ENCODE results near the gene BTG1.

Gene BTG1, protein sequence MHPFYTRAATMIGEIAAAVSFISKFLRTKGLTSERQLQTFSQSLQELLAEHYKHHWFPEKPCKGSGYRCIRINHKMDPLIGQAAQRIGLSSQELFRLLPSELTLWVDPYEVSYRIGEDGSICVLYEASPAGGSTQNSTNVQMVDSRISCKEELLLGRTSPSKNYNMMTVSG

GRCh38 chr12:92145731-92146496, at the start of gene BTG1:
BTG1 (minus strand) TSS chr12:92145846; CDS start chr12:92145535, 311 bp downstream.
- DNase-seq (ENCODE audit: low read depth in 2 of 2) = peak; percentile 95 to 99

GRCh38 chr12:92194561-92194960, 48.9 kb upstream of the BTG1 start:
- DNase-seq (ENCODE audit: low read depth in 2 of 2) = no peak

GRCh38 chr12:92193846-92194245, 48.2 kb upstream of the BTG1 start:
- no peak for DNase-seq (ENCODE audit: low read depth in 2 of 2)

GRCh38 chr12:92193063-92193462, 47.4 kb upstream of the BTG1 start:
- no peak for DNase-seq (ENCODE audit: low read depth in 2 of 2)

- DNase-seq (ENCODE audit: low read depth in 2 of 2) = no peak
Observed at GRCh38 chr12:92192360-92192759, 46.7 kb upstream of the BTG1 start.

GRCh38 chr12:92191061-92191460, 45.4 kb upstream of the BTG1 start:
- no peak for DNase-seq (ENCODE audit: low read depth in 2 of 2)

- no peak for DNase-seq (ENCODE audit: low read depth in 2 of 2)
Observed at GRCh38 chr12:92188517-92189188, 43.0 kb upstream of the BTG1 start.

- DNase-seq (ENCODE audit: low read depth in 2 of 2) = no peak
Observed at GRCh38 chr12:92186038-92186470, 40.4 kb upstream of the BTG1 start.

GRCh38 chr12:92185052-92185451, 39.4 kb upstream of the BTG1 start:
- no peak for DNase-seq (ENCODE audit: low read depth in 2 of 2)

GRCh38 chr12:92183575-92183974, 37.9 kb upstream of the BTG1 start:
- DNase-seq (ENCODE audit: low read depth in 2 of 2) = no peak

DNA sequence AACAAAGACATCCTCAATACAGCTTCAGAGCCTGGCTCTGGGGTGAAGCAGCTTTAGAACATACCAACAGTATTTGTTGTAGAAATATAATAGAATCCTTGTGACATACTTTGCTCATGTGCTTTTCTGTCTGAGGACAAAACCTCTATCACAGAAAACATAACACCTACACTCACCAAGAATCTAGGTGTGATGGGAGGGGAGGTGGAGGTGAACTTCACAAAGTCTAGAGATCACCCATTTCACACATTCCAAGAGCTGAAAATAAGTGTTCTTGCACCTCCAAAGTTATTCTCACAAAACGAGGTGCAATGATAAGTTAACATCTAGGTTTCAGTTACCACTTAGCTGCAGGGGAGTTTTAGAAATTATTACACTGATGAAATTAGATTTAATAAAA, 32.7 kb upstream of the BTG1 start:
- DNase-seq (ENCODE audit: low read depth in 2 of 2) = no peak

DNA sequence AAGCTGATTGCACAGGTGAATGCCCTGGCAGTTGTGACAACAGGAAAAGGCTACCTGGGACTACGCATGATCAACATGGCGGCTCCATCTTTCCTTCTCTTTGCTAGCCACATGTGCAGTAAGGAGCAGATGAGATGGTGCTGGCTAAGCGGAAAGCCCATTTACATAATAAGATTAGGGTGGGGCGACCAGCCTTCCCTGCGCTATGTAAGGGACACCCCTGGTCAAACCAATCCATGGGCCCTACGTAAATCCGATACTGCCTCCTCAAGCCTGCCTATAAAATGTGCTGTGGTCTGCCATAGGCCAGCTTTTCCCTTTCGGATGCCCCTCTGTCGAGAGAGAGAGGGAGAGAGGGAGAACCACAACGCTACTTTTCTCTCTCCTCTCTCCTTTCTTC, 31.0 kb upstream of the BTG1 start:
- DNase-seq (ENCODE audit: low read depth in 2 of 2) = no peak

DNA sequence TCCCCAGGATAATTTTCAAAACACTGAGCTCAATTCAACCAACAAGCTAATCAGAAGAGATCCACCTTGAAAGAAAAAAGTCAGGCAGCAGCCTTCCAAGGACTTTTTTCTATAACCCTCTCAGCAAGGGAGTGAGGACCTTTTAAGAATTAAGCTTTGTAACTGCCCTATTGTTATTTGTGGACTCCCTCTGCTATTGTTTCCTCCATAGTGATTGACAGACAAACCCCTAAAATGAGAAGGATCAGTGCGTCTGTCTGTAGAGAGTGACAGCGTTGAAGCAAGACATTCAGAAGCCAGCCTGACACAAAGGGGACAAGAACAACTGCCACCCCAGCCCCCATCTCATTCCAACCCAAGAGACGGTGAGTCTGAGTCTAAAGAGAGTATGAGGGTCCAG, 30.3 kb upstream of the BTG1 start:
- no peak for DNase-seq (ENCODE audit: low read depth in 2 of 2)

DNA sequence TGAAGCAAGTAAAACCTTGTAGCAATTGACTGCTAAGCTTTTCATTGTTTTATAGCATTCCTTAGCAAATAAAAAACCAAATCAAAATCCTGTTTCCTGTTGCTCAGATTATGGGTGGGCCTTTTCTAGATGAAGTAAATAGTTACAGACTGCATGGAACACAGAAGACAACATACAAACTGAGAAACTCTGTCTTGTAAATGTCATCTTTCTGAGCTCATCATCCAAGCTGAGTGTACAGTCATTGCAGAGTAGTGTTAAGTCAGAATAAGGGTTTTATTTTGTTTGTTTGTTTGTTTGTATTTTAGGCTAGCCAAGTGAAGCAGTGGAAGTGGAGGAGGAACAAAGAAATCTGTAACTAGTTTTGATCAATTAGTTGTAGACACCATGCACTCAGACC, 24.4 kb upstream of the BTG1 start:
- no peak for DNase-seq (ENCODE audit: low read depth in 2 of 2)

- DNase-seq (ENCODE audit: low read depth in 2 of 2) = no peak
Observed at GRCh38 chr12:92167075-92167474, 21.4 kb upstream of the BTG1 start.

DNA sequence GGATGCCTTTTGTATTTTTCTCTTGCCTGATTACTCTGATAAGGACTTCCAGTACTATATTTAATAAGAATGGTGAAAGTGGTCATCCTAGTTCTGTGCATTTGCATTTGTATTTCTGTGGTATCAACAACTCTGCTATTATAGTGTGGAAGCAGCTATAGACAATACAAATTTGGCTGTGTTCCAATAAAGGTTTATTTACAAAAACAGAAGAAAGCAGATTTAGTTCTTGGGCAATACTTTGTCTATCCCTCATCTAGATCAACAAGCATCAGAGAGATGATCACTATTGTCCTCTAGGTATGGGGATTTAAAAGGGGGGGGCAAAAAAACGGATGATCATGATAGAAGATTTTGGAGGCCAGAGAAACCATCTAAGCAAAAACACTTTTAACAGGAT, 19.1 kb upstream of the BTG1 start:
- no peak for DNase-seq (ENCODE audit: low read depth in 2 of 2)

- no peak for DNase-seq (ENCODE audit: low read depth in 2 of 2)
Observed at GRCh38 chr12:92162079-92162478, 16.4 kb upstream of the BTG1 start.

DNA sequence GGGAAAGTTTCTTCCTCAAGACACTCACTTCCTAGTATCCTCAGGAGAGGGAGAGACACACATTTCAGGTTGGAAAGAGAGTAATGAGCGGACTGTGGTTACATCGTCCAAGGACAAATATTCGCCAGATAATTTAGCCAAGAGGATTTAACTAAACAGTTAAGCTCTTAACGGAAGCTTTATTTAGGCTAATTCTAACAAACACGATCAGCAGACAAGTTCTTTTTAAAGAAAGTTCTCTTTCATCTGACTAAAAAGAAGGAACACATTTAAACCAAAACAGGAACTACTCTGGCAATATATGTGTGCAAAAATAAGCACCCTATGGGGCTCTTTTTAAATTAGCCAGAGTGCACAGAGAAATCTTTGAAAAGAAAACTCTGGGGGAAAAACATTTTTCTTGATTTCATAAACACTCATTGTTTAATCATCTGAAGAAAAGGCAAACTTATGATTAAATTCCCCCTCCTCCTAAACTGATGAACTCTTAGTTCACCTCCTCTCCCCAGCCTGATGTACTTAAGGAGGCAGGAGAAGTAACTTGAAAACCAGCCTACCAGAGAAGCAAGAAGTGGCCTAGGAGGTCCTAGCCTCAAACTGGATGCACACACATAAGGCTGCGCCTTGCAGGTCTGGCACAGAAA, 13.3 kb upstream of the BTG1 start:
- no peak for DNase-seq (ENCODE audit: low read depth in 2 of 2)

DNA sequence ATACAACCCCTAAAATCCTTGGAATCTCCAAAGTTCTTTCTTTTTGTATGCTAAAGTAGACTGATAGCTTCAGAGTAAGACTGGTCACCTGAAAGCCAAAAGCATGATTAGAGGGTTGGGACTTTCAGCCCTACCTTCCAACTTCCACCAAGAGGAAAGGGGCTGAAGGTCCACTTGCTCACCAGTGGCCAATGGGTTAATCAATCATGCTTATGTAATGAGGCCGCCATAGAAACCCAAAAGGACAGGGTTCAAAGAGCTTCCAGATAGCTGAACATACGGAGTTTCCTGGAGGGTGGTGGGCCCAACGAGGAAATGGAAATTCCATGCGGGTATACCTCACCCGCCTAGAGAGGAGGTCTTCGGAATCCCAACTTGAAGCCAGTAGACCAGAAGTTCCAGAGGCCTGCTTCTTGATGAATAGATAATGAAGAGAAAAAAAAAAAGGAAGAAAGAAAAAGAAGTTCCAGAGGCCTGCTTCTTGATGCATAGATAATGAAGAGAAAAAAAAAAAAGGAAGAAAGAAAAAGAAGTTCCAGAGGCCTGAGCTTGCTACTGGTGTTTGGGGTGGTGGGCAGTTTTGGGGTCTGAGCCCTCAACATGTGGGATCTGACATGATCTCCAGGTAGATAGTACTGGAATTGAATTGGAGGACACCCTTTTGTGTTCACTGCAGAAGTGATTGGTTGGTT, 11.2 kb upstream of the BTG1 start:
- no peak for DNase-seq (ENCODE audit: low read depth in 2 of 2)

GRCh38 chr12:92156139-92156538, 10.5 kb upstream of the BTG1 start:
- DNase-seq (ENCODE audit: low read depth in 2 of 2) = no peak

- no peak for DNase-seq (ENCODE audit: low read depth in 2 of 2)
Observed at GRCh38 chr12:92155733-92156132, 10.1 kb upstream of the BTG1 start.

GRCh38 chr12:92151916-92152315, 6.3 kb upstream of the BTG1 start:
- no peak for DNase-seq (ENCODE audit: low read depth in 2 of 2)
